HG02588 (cell line): ENCODE data around the gene KRTAP5-4.
"Not testable (repeated sequence)": the region's sequence is repeated elsewhere in the genome, so short reads cannot be mapped to it uniquely, and the experiment has no call there.

Experiments
- ATAC-seq: cut with Tn5 transposase; IDR thresholded peaks from one replicate; pipeline ENCODE4 v1.9.1; 2021; ENCODE audit warnings: mild to moderate bottlenecking, moderate library complexity; ENCODE audit not compliant: unreplicated experiment

The KRTAP5-4 gene

GRCh38 chr11:1604181-1604580 lies 17.8 kb downstream of the KRTAP5-4 start:
- ATAC-seq = no peak

GRCh38 chr11:1603629-1604028 lies 18.3 kb downstream of the KRTAP5-4 start:
- ATAC-seq = no peak

GRCh38 chr11:1601663-1602062 lies 20.3 kb downstream of the KRTAP5-4 start:
- not testable (repeated sequence) for ATAC-seq

GRCh38 chr11:1600626-1601025 lies 21.3 kb downstream of the KRTAP5-4 start:
- no peak for ATAC-seq

- no peak for ATAC-seq
These were observed 23.1 kb downstream of the KRTAP5-4 start for GRCh38 chr11:1598816-1599215.

GRCh38 chr11:1598406-1598805 lies 23.5 kb downstream of the KRTAP5-4 start:
- not testable (repeated sequence) for ATAC-seq

GRCh38 chr11:1597994-1598380 lies 24.0 kb downstream of the KRTAP5-4 start, which contains the start of gene KRTAP5-2:
TSS of gene KRTAP5-2 (minus strand) at chr11:1598294. CDS start at chr11:1598250, 44 bp downstream.
- no peak for ATAC-seq

GRCh38 chr11:1597331-1597993 lies 24.5 kb downstream of the KRTAP5-4 start:
- ATAC-seq = no peak

GRCh38 chr11:1596576-1597121 lies 25.3 kb downstream of the KRTAP5-4 start:
- ATAC-seq = not testable (repeated sequence)

- not testable (repeated sequence) for ATAC-seq
These were observed 25.9 kb downstream of the KRTAP5-4 start for GRCh38 chr11:1595994-1596575.

GRCh38 chr11:1592628-1593027 lies 29.3 kb downstream of the KRTAP5-4 start:
- ATAC-seq = no peak

GRCh38 chr11:1589996-1590395 lies 31.9 kb downstream of the KRTAP5-4 start:
- no peak for ATAC-seq

- not testable (repeated sequence) for ATAC-seq
These were observed 32.6 kb downstream of the KRTAP5-4 start for GRCh38 chr11:1589191-1589963.

GRCh38 chr11:1586699-1587098 lies 35.2 kb downstream of the KRTAP5-4 start:
- ATAC-seq = no peak

GRCh38 chr11:1584661-1585370 lies 37.1 kb downstream of the KRTAP5-4 start, which contains the start of gene KRTAP5-1:
TSS of gene KRTAP5-1 (minus strand) at chr11:1585283. CDS start at chr11:1585249, 34 bp downstream.
- ATAC-seq = not testable (repeated sequence)

GRCh38 chr11:1582909-1583308 lies 39.0 kb downstream of the KRTAP5-4 start:
- ATAC-seq = not testable (repeated sequence)

GRCh38 chr11:1581976-1582375 lies 40.0 kb downstream of the KRTAP5-4 start:
- ATAC-seq = no peak

- ATAC-seq = no peak
These were observed 45.1 kb downstream of the KRTAP5-4 start for GRCh38 chr11:1576825-1577224.

- ATAC-seq = not testable (repeated sequence)
These were observed 46.2 kb downstream of the KRTAP5-4 start for GRCh38 chr11:1575756-1576155.

GRCh38 chr11:1574933-1575242 lies 47.0 kb downstream of the KRTAP5-4 start:
- no peak for ATAC-seq
